Neural crest cell (in vitro differentiated cells): Measurements from ENCODE around the gene FTMT. TPM values are rescaled to one million over a fixed set of nuclear protein-coding genes. Genes with fewer than 3 reads are reported as not detected.
"Not testable (repeated sequence)": the region's sequence is repeated elsewhere in the genome, so short reads cannot be mapped to it uniquely, and the experiment has no call there.

Experiments used
- DNase-seq: peaks from one replicate; pipeline ENCODE4 v3.0.0; 2021; ENCODE audit warnings: low read depth, mixed read lengths, low spot score
- H3K27ac Mint-ChIP-seq: one replicate; pipeline ENCODE4 v1.8.0; 2021; ENCODE audit warnings: mild to moderate bottlenecking, mixed read lengths; ENCODE audit not compliant: unreplicated experiment
- H3K27me3 Mint-ChIP-seq: 2 replicates; pipeline ENCODE4 v1.8.0; 2021; ENCODE audit warnings: low read depth, mild to moderate bottlenecking, mixed read lengths
- H3K36me3 Mint-ChIP-seq: 2 replicates; pipeline ENCODE4 v1.8.0; 2021; ENCODE audit warnings: low read depth, mild to moderate bottlenecking, mixed read lengths
- H3K4me1 Mint-ChIP-seq: 2 replicates; pipeline ENCODE4 v1.8.0; 2021; ENCODE audit warnings: mixed read lengths
- H3K4me3 Mint-ChIP-seq: one replicate; pipeline ENCODE4 v1.8.0; 2021; ENCODE audit warnings: mild to moderate bottlenecking, mixed read lengths
- H3K9me3 Mint-ChIP-seq: 2 replicates; pipeline ENCODE4 v1.8.0; 2021; ENCODE audit warnings: mixed read lengths
- CTCF ChIP-seq: fragments of 200-600 bp; sonication (generic); conservative IDR thresholded peaks from 2 replicates; pipeline ENCODE4 v1.5.0; 2021; ENCODE audit warnings: antibody characterized with exemption, mild to moderate bottlenecking
- long read RNA-seq: library from polyadenylated mRNA; unstranded; transcript quantifications from one replicate; pipeline ENCODE4 v2.0.0, GENCODE V29; 2020
- total RNA-seq: library from RNA; stranded (reverse); gene quantifications from 2 replicates; pipeline ENCODE4 v1.2.1, GENCODE V29; 2021

Gene FTMT
- total RNA-seq = not detected in 2 replicates
- long read RNA-seq = 0 reads

DNA sequence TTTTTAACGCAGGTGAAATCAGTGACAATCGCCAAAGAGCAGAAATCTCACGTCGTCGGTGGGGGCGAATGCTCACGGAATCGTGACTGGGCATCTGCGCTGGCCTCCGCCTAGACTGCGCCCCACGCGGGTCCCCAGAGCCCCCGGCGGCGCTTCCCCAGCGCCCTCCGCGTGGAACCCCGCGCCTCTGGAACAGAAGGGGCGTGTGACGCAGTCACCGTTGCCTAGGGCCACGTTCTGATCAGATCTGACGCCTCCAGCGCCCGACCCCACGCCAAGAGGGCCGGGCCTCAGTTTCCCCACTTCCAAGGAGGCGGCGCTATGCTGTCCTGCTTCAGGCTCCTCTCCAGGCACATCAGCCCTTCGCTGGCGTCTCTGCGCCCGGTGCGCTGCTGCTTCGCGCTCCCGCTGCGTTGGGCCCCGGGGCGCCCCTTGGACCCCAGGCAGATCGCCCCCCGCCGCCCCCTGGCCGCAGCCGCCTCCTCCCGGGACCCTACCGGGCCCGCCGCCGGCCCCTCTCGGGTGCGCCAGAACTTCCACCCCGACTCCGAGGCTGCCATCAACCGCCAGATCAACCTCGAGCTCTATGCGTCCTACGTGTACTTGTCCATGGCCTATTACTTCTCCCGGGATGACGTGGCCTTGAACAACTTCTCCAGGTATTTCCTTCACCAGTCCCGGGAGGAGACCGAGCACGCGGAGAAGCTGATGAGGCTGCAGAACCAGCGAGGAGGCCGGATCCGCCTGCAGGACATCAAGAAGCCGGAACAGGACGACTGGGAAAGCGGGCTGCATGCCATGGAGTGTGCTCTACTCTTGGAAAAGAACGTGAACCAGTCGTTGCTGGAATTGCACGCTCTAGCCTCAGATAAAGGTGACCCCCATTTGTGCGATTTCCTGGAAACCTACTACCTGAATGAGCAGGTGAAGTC lies at the start of gene FTMT:
Gene FTMT (plus strand): TSS at position 240 of the 932 bp plus-strand sequence. CDS start 82 bp downstream, at position 322.
- Mint-ChIP-seq H3K4me1 (no peaks in the 10 kb centered on the region), H3K27ac (no peak within 1 kb of the TSS), H3K36me3 (no peaks in the 10 kb centered on the region), H3K27me3 (no peaks in the 10 kb centered on the region), H3K9me3 (no peaks in the 10 kb centered on the region), H3K4me3 (no peak within 1 kb of the TSS)
- no peak for TF ChIP-seq CTCF
- no peak for DNase-seq

DNA sequence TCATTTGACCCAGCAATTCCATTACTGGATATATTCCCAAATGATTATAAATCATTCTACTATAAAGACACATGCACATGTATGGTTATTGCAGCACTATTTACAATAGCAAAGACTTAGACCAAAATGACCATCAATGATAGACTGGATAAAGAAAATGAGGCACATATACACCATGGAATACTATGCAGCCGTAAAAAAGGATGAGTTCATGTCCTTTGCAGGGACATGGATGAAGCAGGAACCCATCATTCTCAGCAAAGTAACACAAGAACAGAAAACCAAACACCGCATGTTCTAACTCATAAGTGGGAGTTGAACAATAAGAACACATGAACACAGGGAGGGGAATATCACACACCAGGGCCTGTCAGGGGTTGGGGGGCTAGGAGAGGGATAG lies 46.4 kb upstream of the FTMT start:
- not testable (repeated sequence) for H3K4me3 Mint-ChIP-seq, H3K27me3 Mint-ChIP-seq, H3K4me1 Mint-ChIP-seq, H3K36me3 Mint-ChIP-seq, H3K27ac Mint-ChIP-seq, DNase-seq, H3K9me3 Mint-ChIP-seq

- no peak for TF ChIP-seq CTCF
- Mint-ChIP-seq H3K27me3 (no peaks in the 10 kb centered on the region), H3K4me1 (no peaks in the 10 kb centered on the region)
These were observed 45.8 kb upstream of the FTMT start for GRCh38 chr5:121805911-121806310.

GRCh38 chr5:121816164-121816563 lies 35.5 kb upstream of the FTMT start:
- Mint-ChIP-seq H3K27me3 (no peaks in the 10 kb centered on the region), H3K9me3 (no peaks in the 10 kb centered on the region), H3K4me3 (no peak overlapping the region), H3K4me1 (no peaks in the 10 kb centered on the region), H3K36me3 (no peaks in the 10 kb centered on the region), H3K27ac (no peak overlapping the region)
- DNase-seq = no peak
- no peak for TF ChIP-seq CTCF

More at GRCh38 chr5:121805911-121806310, 45.8 kb upstream of the FTMT start:
- no peak overlapping the region for H3K27ac Mint-ChIP-seq
- peaks cover 6% of the 10 kb centered on the region for H3K9me3 Mint-ChIP-seq
- no peak overlapping the region for H3K4me3 Mint-ChIP-seq
- no peaks in the 10 kb centered on the region for H3K36me3 Mint-ChIP-seq
- no peak for DNase-seq

DNA sequence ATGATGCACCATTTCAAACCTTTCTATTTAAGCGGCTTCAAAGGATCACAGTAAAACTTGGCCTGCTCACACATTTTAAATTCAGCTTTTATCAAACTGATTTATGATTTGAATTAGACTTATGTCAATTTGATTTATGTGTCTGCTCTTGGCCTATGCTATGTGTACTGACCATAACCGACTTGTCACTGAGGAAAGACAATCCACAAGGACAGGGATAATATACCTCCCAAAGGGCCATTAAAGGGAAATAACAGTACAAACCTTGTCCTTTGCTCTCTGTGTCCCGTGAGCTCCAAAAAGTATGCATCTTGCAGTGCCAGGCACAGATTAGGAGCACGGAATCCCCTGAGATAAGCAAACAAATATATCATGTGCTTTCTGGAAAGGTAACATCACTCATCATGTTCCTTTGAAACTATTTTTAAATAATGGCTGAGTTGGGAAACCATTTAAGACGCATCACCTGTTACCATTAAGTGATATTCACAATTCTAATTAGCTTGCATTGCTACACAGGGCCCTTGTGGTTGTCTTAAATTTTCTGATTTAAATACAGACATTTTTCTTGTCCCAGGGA lies 31.9 kb upstream of the FTMT start:
- Mint-ChIP-seq H3K9me3 (peaks cover 4% of the 10 kb centered on the region), H3K36me3 (no peaks in the 10 kb centered on the region), H3K4me3 (no peak overlapping the region), H3K27ac (no peak overlapping the region), H3K4me1 (no peaks in the 10 kb centered on the region), H3K27me3 (no peaks in the 10 kb centered on the region)
- no peak for TF ChIP-seq CTCF
- DNase-seq = no peak

DNA sequence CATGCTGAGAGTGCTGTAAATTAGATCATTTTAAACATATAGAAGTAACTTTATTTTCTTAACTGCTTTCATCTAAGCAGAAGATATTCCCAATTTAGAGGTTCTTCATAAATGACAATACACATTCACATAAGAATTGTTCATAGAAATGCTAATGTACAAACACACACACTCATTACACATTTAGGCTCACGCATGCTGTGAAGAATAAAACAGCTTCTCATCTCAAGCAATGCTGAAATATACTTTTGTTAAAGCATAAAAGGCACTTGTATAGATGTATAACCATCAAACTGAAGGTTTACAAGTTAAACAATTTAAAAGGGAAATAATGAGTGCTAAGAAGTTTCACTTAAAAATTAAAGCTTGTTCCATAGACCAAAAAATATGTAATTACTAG lies 18.1 kb upstream of the FTMT start:
- H3K9me3 Mint-ChIP-seq = no peaks in the 10 kb centered on the region
- H3K27me3 Mint-ChIP-seq = no peaks in the 10 kb centered on the region
- H3K27ac Mint-ChIP-seq = no peak overlapping the region
- no peak for DNase-seq
- TF ChIP-seq CTCF = no peak
- no peak overlapping the region for H3K4me3 Mint-ChIP-seq
- H3K36me3 Mint-ChIP-seq = no peaks in the 10 kb centered on the region
- H3K4me1 Mint-ChIP-seq = peaks cover 22% of the 10 kb centered on the region
